H1 (cell line): ENCODE results near the gene ORMDL3. TPM values are rescaled to one million over a fixed set of nuclear protein-coding genes. Genes with fewer than 3 reads are reported as not detected.
A peak's percentile ranks its signal among the peaks of the same experiment; 100 is the strongest.

ENCODE experiments used
- CTCF ChIA-PET: fragments of 300-600 bp; sonication (Branson Sonifier 250); formaldehyde crosslinking; loops from one replicate; lab custom pipeline; 2021; ENCODE audit not compliant: partially characterized antibody; lab: Charles Lee
- POLR2A ChIA-PET: fragments of 300-600 bp; sonication (Branson Sonifier 250); formaldehyde crosslinking; loops from one replicate; lab custom pipeline; 2021; ENCODE audit warnings: inconsistent platforms; ENCODE audit not compliant: partially characterized antibody; lab: Charles Lee
- DNase-seq, 2 experiments: peaks; one replicate each; pipeline versions ENCODE4 v3.0.0 to v3.0.0-alpha.2; 2010 to 2022; ENCODE audit warnings: low spot score in 2 of 2, low read depth in 1 of 2, mixed read lengths in 1 of 2
- FAIRE-seq: peaks from 2 replicates; lab custom pipeline; 2011; peaks lifted over from hg19 to GRCh38; lab: Jason Lieb, UNC
- H2AFZ ChIP-seq: 2 replicates; pipeline ENCODE4 v1.8.1; 2012; ENCODE audit warnings: low read length, inconsistent platforms
- H2AK5ac ChIP-seq: 2 replicates; pipeline ENCODE4 v1.6.1; 2013; ENCODE audit warnings: low read depth, low read length
- H2BK120ac ChIP-seq: replicated peaks from 2 replicates; pipeline ENCODE3; 2013; ENCODE audit warnings: low read depth, low read length, inconsistent platforms
- H2BK12ac ChIP-seq: 2 replicates; pipeline ENCODE4 v1.6.1; 2013; ENCODE audit warnings: low read depth, low read length
- H2BK15ac ChIP-seq: 2 replicates; pipeline ENCODE4 v1.6.1; 2013; ENCODE audit warnings: low read length
- H2BK20ac ChIP-seq: 2 replicates; pipeline ENCODE4 v1.6.1; 2013; ENCODE audit warnings: low read length
- H2BK5ac ChIP-seq: 2 replicates; pipeline ENCODE4 v1.6.1; 2013; ENCODE audit warnings: low read depth, low read length
- H3K14ac ChIP-seq: 2 replicates; pipeline ENCODE4 v1.6.1; 2013; ENCODE audit warnings: inconsistent platforms; ENCODE audit not compliant: insufficient read length
- H3K18ac ChIP-seq: 2 replicates; pipeline ENCODE4 v1.6.1; 2013; ENCODE audit warnings: low read length; ENCODE audit errors: extremely low read depth
- H3K23ac ChIP-seq: 2 replicates; pipeline ENCODE4 v1.6.1; 2013; ENCODE audit warnings: inconsistent platforms; ENCODE audit not compliant: insufficient read length
- H3K23me2 ChIP-seq: 2 replicates; pipeline ENCODE4 v1.6.1; 2013; ENCODE audit warnings: low read depth, low read length
- H3K27ac ChIP-seq: 2 replicates; pipeline ENCODE4 v1.6.1; 2011; ENCODE audit warnings: low read depth, low read length, inconsistent platforms
- H3K27me3 ChIP-seq, 4 experiments: replicated peaks in 1 of 4; 1 replicate in 1 of 4; 2 replicates in 3 of 4; pipeline versions ENCODE4 v1.6.1 to v1.8.1; 2011 to 2013; ENCODE audit warnings: low read length in 3 of 4, mild to moderate bottlenecking in 3 of 4, inconsistent platforms in 2 of 4, mixed read lengths in 2 of 4, moderate library complexity in 1 of 4; ENCODE audit not compliant: control insufficient read depth in 3 of 4, insufficient read depth in 3 of 4; ENCODE audit errors: extremely low read depth in 1 of 4
- H3K36me3 ChIP-seq, 4 experiments: 2 replicates each; pipeline versions ENCODE4 v1.6.1 to v1.8.1; 2011 to 2013; ENCODE audit warnings: mild to moderate bottlenecking in 4 of 4, low read length in 3 of 4, moderate library complexity in 2 of 4, control low read depth in 1 of 4, inconsistent platforms in 1 of 4; ENCODE audit not compliant: insufficient read depth in 4 of 4, control insufficient read depth in 2 of 4
- H3K4ac ChIP-seq: replicated peaks from 2 replicates; pipeline ENCODE3; 2013; ENCODE audit warnings: low read length, low read depth, mixed read lengths, inconsistent platforms; ENCODE audit not compliant: insufficient read length
- H3K4me1 ChIP-seq, 4 experiments: replicated peaks in 1 of 4; 1 replicate in 1 of 4; 2 replicates in 3 of 4; pipeline versions ENCODE4 v1.6.1 to v1.8.1; 2011 to 2013; ENCODE audit warnings: low read length in 3 of 4, inconsistent platforms in 2 of 4, mixed read lengths in 1 of 4; ENCODE audit not compliant: insufficient read depth in 4 of 4, control insufficient read depth in 3 of 4
- H3K4me2 ChIP-seq, 2 experiments: 2 replicates each; pipeline versions ENCODE4 v1.6.1 to v1.8.1; 2011 to 2013; ENCODE audit warnings: low read depth in 2 of 2, low read length in 2 of 2, control low read depth in 1 of 2, inconsistent platforms in 1 of 2, mild to moderate bottlenecking in 1 of 2; ENCODE audit not compliant: insufficient read depth in 1 of 2
- H3K4me3 ChIP-seq, 4 experiments: fragments of 200-600, 300-600 bp in 1 of 4; sonication (generic), shearing (Covaris generic), sonication (Bioruptor Twin) in 1 of 4; 2 replicates each; pipeline versions ENCODE4 v1.5.1 to v1.8.1; 2011 to 2016; ENCODE audit warnings: low read length in 4 of 4, low read depth in 3 of 4, control low read depth in 2 of 4, inconsistent platforms in 2 of 4, mild to moderate bottlenecking in 2 of 4, mixed read lengths in 1 of 4, moderate library complexity in 1 of 4; ENCODE audit not compliant: insufficient read depth in 2 of 4; ENCODE audit errors: extremely low read depth in 1 of 4
- H3K56ac ChIP-seq: replicated peaks from 2 replicates; pipeline ENCODE3; 2013; ENCODE audit warnings: low read depth, mild to moderate bottlenecking, mixed read lengths, low read length, inconsistent platforms; ENCODE audit not compliant: insufficient read length
- H3K79me1 ChIP-seq: 2 replicates; pipeline ENCODE4 v1.6.1; 2013; ENCODE audit warnings: low read depth, low read length, control low read depth
- H3K79me2 ChIP-seq, 2 experiments: 2 replicates each; pipeline versions ENCODE4 v1.6.1 to v1.8.1; 2012 to 2013; ENCODE audit warnings: low read length in 2 of 2, mild to moderate bottlenecking in 2 of 2, inconsistent platforms in 1 of 2; ENCODE audit not compliant: insufficient read depth in 2 of 2, control insufficient read depth in 1 of 2
- H3K9ac ChIP-seq, 4 experiments: replicated peaks in 1 of 4; 1 replicate in 1 of 4; 2 replicates in 3 of 4; pipeline versions ENCODE4 v1.6.1 to v1.8.1; 2011 to 2013; ENCODE audit warnings: low read depth in 3 of 4, low read length in 3 of 4, control low read depth in 2 of 4, mild to moderate bottlenecking in 2 of 4, moderate library complexity in 2 of 4, inconsistent platforms in 1 of 4; ENCODE audit errors: extremely low read depth in 1 of 4
- H3K9me3 ChIP-seq, 2 experiments: 2 replicates each; pipeline versions ENCODE4 v1.6.1 to v1.8.1; 2012 to 2013; ENCODE audit warnings: mild to moderate bottlenecking in 2 of 2, moderate library complexity in 2 of 2, control low read depth in 1 of 2, inconsistent platforms in 1 of 2, low read depth in 1 of 2, low read length in 1 of 2, mixed read lengths in 1 of 2; ENCODE audit not compliant: insufficient read depth in 2 of 2
- H4K20me1 ChIP-seq, 2 experiments: replicated peaks in 1 of 2; 2 replicates each; pipeline versions ENCODE3 to v1.8.1; 2011 to 2013; ENCODE audit warnings: inconsistent platforms in 2 of 2, low read length in 2 of 2, mild to moderate bottlenecking in 1 of 2; ENCODE audit not compliant: insufficient read depth in 2 of 2, control insufficient read depth in 1 of 2
- H4K5ac ChIP-seq: 2 replicates; pipeline ENCODE4 v1.6.1; 2013; ENCODE audit warnings: low read length, low read depth, mixed read lengths, inconsistent platforms; ENCODE audit not compliant: insufficient read length
- H4K8ac ChIP-seq: 2 replicates; pipeline ENCODE4 v1.8.0; 2013; ENCODE audit warnings: mild to moderate bottlenecking, moderate library complexity, low read length, inconsistent platforms; ENCODE audit not compliant: insufficient read depth; ENCODE audit errors: extremely low read depth
- H4K91ac ChIP-seq: replicated peaks from 2 replicates; pipeline ENCODE3; 2013; ENCODE audit warnings: low read length, mixed read lengths, inconsistent platforms; ENCODE audit not compliant: insufficient read length
- BCL11A ChIP-seq, 2 experiments: IDR thresholded peaks; one replicate each; pipeline ENCODE4 v1.6.1; 2011; ENCODE audit warnings: low read depth in 2 of 2, low read length in 2 of 2, mild to moderate bottlenecking in 2 of 2
- CBX5 ChIP-seq: fragments of 300-800, 300-1000 bp; sonication (generic); IDR thresholded peaks from 2 replicates; pipeline ENCODE4 v1.7.1; 2016; ENCODE audit warnings: antibody characterized with exemption, low read length, low read depth
- CBX8 ChIP-seq: fragments of 300-800, 300-1000 bp; sonication (generic); IDR thresholded peaks from 2 replicates; pipeline ENCODE4 v1.7.1; 2016; ENCODE audit warnings: low read depth, low read length, borderline replicate concordance
- SIRT6 ChIP-seq: IDR thresholded peaks from one replicate; pipeline ENCODE4 v1.7.1; 2012; ENCODE audit warnings: low read length, inconsistent platforms
- WGBS, 2 experiments: shearing (Covaris generic) in 1 of 2; methylation state at CpG; one replicate each; pipeline versions ENCODE4 v1.1.6 to v1.1.7; 2013 to 2015; ENCODE audit warnings: low lambda C conversion rate in 2 of 2, mixed read lengths in 2 of 2, inconsistent platforms in 1 of 2, low coverage in 1 of 2, missing lambda C conversion rate in 1 of 2; ENCODE audit not compliant: insufficient replicate concordance in 2 of 2, insufficient coverage in 1 of 2, insufficient read length in 1 of 2; ENCODE audit errors: extremely low coverage in 1 of 2, missing lambda C conversion rate in 1 of 2; 5-methylcytosine and 5-hydroxymethylcytosine counted together
- polyA plus RNA-seq, 7 experiments: library from polyadenylated mRNA; depleted of rRNA in 3 of 7; stranded (reverse) in 5 of 7; unstranded in 2 of 7; fragments of >200 nt in 5 of 7; fragments of 200-250 nt in 2 of 7; gene quantifications; 1 replicate in 5 of 7; 2 replicates in 1 of 7; 4 replicates in 1 of 7; pipeline versions ENCODE4 v1.2.1 to v1.2.3, GENCODE V29; 2011 to 2013; ENCODE audit warnings: missing spikeins in 2 of 7, mixed read lengths in 2 of 7
- total RNA-seq: library from RNA; stranded (reverse); fragmentation: NEBNext Ultra II Directional; extraction: Animal tissue kit (Norgen Biotek cat#: 25700); gene quantifications from 2 replicates; pipeline ENCODE4 v1.2.1, GENCODE V29; 2021
- TF ChIP-seq, protein P1 (sequence below): IDR thresholded peaks from 2 replicates; pipeline ENCODE4 v1.6.1; 2012; ENCODE audit warnings: low read length, inconsistent platforms

ORMDL3 gene
- total and polyA plus RNA-seq, 2 of the 8 experiments (the other 6 are each of a cell fraction or from before 2014, with no cell fraction given), result 50.4 to 108 TPM

GRCh38 chr17:39923230-39923629 is 4.2 kb downstream of the ORMDL3 start:
- Histone ChIP-seq H3K79me1 (peaks cover 13% of the 10 kb centered on the region), H2BK15ac (no peak overlapping the region), H3K27me3 (no peaks in the 10 kb centered on the region), H3K23ac (no peak overlapping the region), H3K4me3 (no peak overlapping the region), H4K8ac (peak overlapping the region; percentile 59; the same call in 1 of the 2 replicates), H3K4me1 (peaks cover 5 to 21% (median 13%) of the 10 kb centered on the region in 4 experiments), H2AK5ac (no peak overlapping the region), H2BK20ac (no peak overlapping the region), H3K36me3 (peaks cover 13 to 24% (median 19%) of the 10 kb centered on the region in 4 experiments; a peak in 7 of 8 replicates), H3K4ac (no peak overlapping the region), H3K56ac (no peak overlapping the region), H2AFZ (no peak overlapping the region), H3K9ac (0 out of 7 replicates have a peak overlapping the region, but pooled peaks of 1 of the 4 experiments have one; percentile 7), H3K18ac (no peak overlapping the region), H4K5ac (no peak overlapping the region), H2BK120ac (no peak overlapping the region), H3K9me3 (no peaks in the 10 kb centered on the region), H3K14ac (no peak overlapping the region), H4K20me1 (peaks cover 18 to 23% of the 10 kb centered on the region in 2 experiments), H3K23me2 (peaks cover 8% of the 10 kb centered on the region; the same call in 1 of the 2 replicates), H2BK5ac (no peak overlapping the region), H3K27ac (peak overlapping the region; percentile 17; the same call in 1 of the 2 replicates), H4K91ac (no peak overlapping the region), H3K4me2 (no peak overlapping the region), H2BK12ac (no peak overlapping the region), H3K79me2 (peaks cover 0 to 30% of the 10 kb centered on the region in 2 experiments; a peak in 2 of 4 replicates)
- no peak for FAIRE-seq
- 87% methylated on average over 6 of the region's 6 CpGs; no CpG with 5 or more reads in 1 of the 2 experiments for WGBS, 2 experiments
- CTCF ChIA-PET, result interaction anchor here (0.6 kb wide), 1 partner anchor 193 kb away, joined by 3 read pairs; the partner anchor contains the start of gene MIEN1
- POLR2A ChIA-PET, result interaction anchor here (1.6 kb wide), 1 partner anchor 8 kb away, joined by 4 read pairs; no protein-coding TSS in a partner anchor
- no peak for DNase-seq
- no peak for TF ChIP-seq CBX5
- TF ChIP-seq CBX8, result no peak
- no peak for TF ChIP-seq BCL11A (IDR thresholded peaks at IDR 0.05; ENCODE audit: low read depth in 2 of 2, low read length in 2 of 2)
- TF ChIP-seq, protein P1, sequence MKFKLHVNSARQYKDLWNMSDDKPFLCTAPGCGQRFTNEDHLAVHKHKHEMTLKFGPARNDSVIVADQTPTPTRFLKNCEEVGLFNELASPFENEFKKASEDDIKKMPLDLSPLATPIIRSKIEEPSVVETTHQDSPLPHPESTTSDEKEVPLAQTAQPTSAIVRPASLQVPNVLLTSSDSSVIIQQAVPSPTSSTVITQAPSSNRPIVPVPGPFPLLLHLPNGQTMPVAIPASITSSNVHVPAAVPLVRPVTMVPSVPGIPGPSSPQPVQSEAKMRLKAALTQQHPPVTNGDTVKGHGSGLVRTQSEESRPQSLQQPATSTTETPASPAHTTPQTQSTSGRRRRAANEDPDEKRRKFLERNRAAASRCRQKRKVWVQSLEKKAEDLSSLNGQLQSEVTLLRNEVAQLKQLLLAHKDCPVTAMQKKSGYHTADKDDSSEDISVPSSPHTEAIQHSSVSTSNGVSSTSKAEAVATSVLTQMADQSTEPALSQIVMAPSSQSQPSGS, result no peak
- no peak for TF ChIP-seq SIRT6
